IMR-90 (cell line): ENCODE measurements around the gene PRELID2. TPM values are rescaled to one million over a fixed set of nuclear protein-coding genes. Genes with fewer than 3 reads are reported as not detected.

Experiments used
- ATAC-seq: fragments of 200-7000 bp; cut with Tn5 transposase; 2 replicates; pipeline ENCODE4 v1.9.1; 2020; ENCODE audit warnings: low read depth, mild to moderate bottlenecking, moderate library complexity
- BruUV-seq: library from RNA; stranded (reverse); fragments of 400-500 nt; replicated peaks from 2 replicates; lab custom pipeline; 2021; lab: Mats Ljungman, UMichigan
- CTCF ChIA-PET: fragments of 300-600 bp; formaldehyde crosslinking; extraction: SDS; loops from one replicate; lab custom pipeline; 2021; ENCODE audit warnings: antibody characterized with exemption; lab: Yijun Ruan, JAX
- POLR2A ChIA-PET: fragments of 300-600 bp; sonication (Branson Sonifier 250); formaldehyde crosslinking; loops from one replicate; lab custom pipeline; 2022; ENCODE audit warnings: antibody characterized with exemption; ENCODE audit not compliant: unreplicated experiment; lab: Charles Lee
- DNase-seq: peaks from one replicate; pipeline ENCODE4 v3.0.0; 2013
- H2AFZ ChIP-seq: replicated peaks from 2 replicates; pipeline ENCODE3; 2013; ENCODE audit warnings: low read length, mild to moderate bottlenecking; ENCODE audit not compliant: poor library complexity
- H2AK5ac ChIP-seq: 2 replicates; pipeline ENCODE4 v1.6.1; 2013; ENCODE audit warnings: low read depth, low read length, inconsistent platforms
- H2AK9ac ChIP-seq: replicated peaks from 2 replicates; pipeline ENCODE3; 2013; ENCODE audit warnings: mild to moderate bottlenecking, low read depth, low read length, moderate library complexity; ENCODE audit not compliant: poor library complexity
- H2BK120ac ChIP-seq: 2 replicates; pipeline ENCODE4 v1.6.1; 2013; ENCODE audit warnings: low read depth, low read length, inconsistent platforms
- H2BK15ac ChIP-seq: 3 replicates; pipeline ENCODE4 v1.6.1; 2013; ENCODE audit warnings: low read depth, low read length, inconsistent platforms
- H2BK20ac ChIP-seq: 2 replicates; pipeline ENCODE4 v1.6.1; 2013; ENCODE audit warnings: low read depth, mild to moderate bottlenecking, inconsistent platforms, low read length, moderate library complexity
- H2BK5ac ChIP-seq: 2 replicates; pipeline ENCODE4 v1.6.1; 2013; ENCODE audit warnings: mild to moderate bottlenecking, low read depth, low read length, inconsistent platforms; ENCODE audit not compliant: poor library complexity, severe bottlenecking
- H3K14ac ChIP-seq: replicated peaks from 2 replicates; pipeline ENCODE4 v1.6.1; 2013; ENCODE audit warnings: low read depth, low read length, inconsistent platforms
- H3K18ac ChIP-seq: 2 replicates; pipeline ENCODE4 v1.6.1; 2013; ENCODE audit warnings: low read depth, low read length, control low read depth
- H3K23ac ChIP-seq: 2 replicates; pipeline ENCODE4 v1.6.1; 2013; ENCODE audit warnings: low read depth, low read length, inconsistent platforms
- H3K27ac ChIP-seq: 2 replicates; pipeline ENCODE4 v1.5.1; 2013; ENCODE audit warnings: mild to moderate bottlenecking, control low read depth, low read length; ENCODE audit not compliant: insufficient read depth
- H3K27me3 ChIP-seq: 2 replicates; pipeline ENCODE4 v1.6.1; 2013; ENCODE audit warnings: low read length; ENCODE audit not compliant: control insufficient read depth, insufficient read depth
- H3K36me3 ChIP-seq: 2 replicates; pipeline ENCODE4 v1.6.1; 2013; ENCODE audit warnings: low read length, mixed read lengths; ENCODE audit not compliant: control insufficient read depth, insufficient read depth
- H3K4ac ChIP-seq: 2 replicates; pipeline ENCODE4 v1.6.1; 2013; ENCODE audit warnings: low read depth, low read length, inconsistent platforms
- H3K4me1 ChIP-seq: 2 replicates; pipeline ENCODE4 v1.6.1; 2013; ENCODE audit warnings: low read length, mixed read lengths; ENCODE audit not compliant: control insufficient read depth, insufficient read depth
- H3K4me2 ChIP-seq: 2 replicates; pipeline ENCODE4 v1.6.1; 2013; ENCODE audit warnings: low read depth, mild to moderate bottlenecking, control low read depth, low read length, moderate library complexity
- H3K4me3 ChIP-seq: 2 replicates; pipeline ENCODE4 v1.5.1; 2013; ENCODE audit warnings: low read depth, mild to moderate bottlenecking, control low read depth, low read length, moderate library complexity; ENCODE audit not compliant: insufficient read depth
- H3K56ac ChIP-seq: 2 replicates; pipeline ENCODE4 v1.6.1; 2013; ENCODE audit warnings: low read length, inconsistent platforms; ENCODE audit not compliant: insufficient read depth; ENCODE audit errors: extremely low read depth
- H3K79me1 ChIP-seq, 2 experiments: 2 replicates each; pipeline ENCODE4 v1.6.1; 2013; ENCODE audit warnings: low read length in 2 of 2, inconsistent platforms in 1 of 2, low read depth in 1 of 2
- H3K9ac ChIP-seq: 2 replicates; pipeline ENCODE4 v1.6.1; 2013; ENCODE audit warnings: low read depth, low read length, control low read depth
- H3K9me1 ChIP-seq: 2 replicates; pipeline ENCODE4 v1.6.1; 2013; ENCODE audit warnings: low read length, inconsistent platforms; ENCODE audit not compliant: insufficient read depth
- H3K9me3 ChIP-seq: 2 replicates; pipeline ENCODE4 v1.6.1; 2013; ENCODE audit warnings: low read length; ENCODE audit not compliant: control insufficient read depth, insufficient read depth
- H4K20me1 ChIP-seq: 2 replicates; pipeline ENCODE4 v1.6.1; 2013; ENCODE audit warnings: low read length, inconsistent platforms; ENCODE audit not compliant: insufficient read depth
- H4K5ac ChIP-seq: 2 replicates; pipeline ENCODE4 v1.6.1; 2013; ENCODE audit warnings: mild to moderate bottlenecking, low read depth, low read length, control low read depth
- H4K8ac ChIP-seq, 2 experiments: 2 replicates each; pipeline ENCODE4 v1.6.1; 2013; ENCODE audit warnings: low read depth in 2 of 2, low read length in 2 of 2, control low read depth in 1 of 2, inconsistent platforms in 1 of 2
- H4K91ac ChIP-seq: 2 replicates; pipeline ENCODE4 v1.6.1; 2013; ENCODE audit warnings: low read depth, low read length, inconsistent platforms; ENCODE audit not compliant: insufficient read depth
- BHLHE40 ChIP-seq: fragments of 150-350 bp; IDR thresholded peaks from 2 replicates; pipeline ENCODE4 v1.6.1; 2016; ENCODE audit warnings: mild to moderate bottlenecking, low read depth, low read length
- CHD1 ChIP-seq: IDR thresholded peaks from 2 replicates; pipeline ENCODE4 v1.6.1; 2012; ENCODE audit warnings: low read depth, low read length, improper control_type of control experiment
- CTCF ChIP-seq: conservative IDR thresholded peaks from 2 replicates; pipeline ENCODE4 v1.5.1; 2012; ENCODE audit warnings: mild to moderate bottlenecking, low read depth, low read length, improper control_type of control experiment
- ELK1 ChIP-seq: fragments of 150-350 bp; IDR thresholded peaks from 2 replicates; pipeline ENCODE4 v1.6.1; 2016; ENCODE audit warnings: low read depth, mild to moderate bottlenecking, low read length, moderate library complexity, borderline replicate concordance
- FOS ChIP-seq: fragments of 150-350 bp; IDR thresholded peaks from 2 replicates; pipeline ENCODE4 v1.6.1; 2016; ENCODE audit warnings: low read depth, low read length
- MAFK ChIP-seq: IDR thresholded peaks from 2 replicates; pipeline ENCODE4 v1.6.1; 2012; ENCODE audit warnings: low read depth, low read length, improper control_type of control experiment
- MAZ ChIP-seq: IDR thresholded peaks from 2 replicates; pipeline ENCODE4 v1.6.1; 2012; ENCODE audit warnings: low read depth, mild to moderate bottlenecking, low read length, improper control_type of control experiment, moderate library complexity, borderline replicate concordance
- MXI1 ChIP-seq: IDR thresholded peaks from 2 replicates; pipeline ENCODE4 v1.6.1; 2012; ENCODE audit warnings: low read depth, mild to moderate bottlenecking, low read length, moderate library complexity, borderline replicate concordance
- NFE2L2 ChIP-seq: fragments of 150-350 bp; IDR thresholded peaks from 2 replicates; pipeline ENCODE4 v1.6.1; 2016; ENCODE audit warnings: low read depth, mild to moderate bottlenecking, low read length
- POLR2A ChIP-seq: IDR thresholded peaks from 2 replicates; pipeline ENCODE4 v1.6.1; 2012; ENCODE audit warnings: mild to moderate bottlenecking, low read depth, low read length
- RAD21 ChIP-seq: IDR thresholded peaks from 2 replicates; pipeline ENCODE4 v1.6.1; 2012; ENCODE audit warnings: low read length, improper control_type of control experiment
- RCOR1 ChIP-seq: IDR thresholded peaks from 2 replicates; pipeline ENCODE4 v1.6.1; 2012; ENCODE audit warnings: mild to moderate bottlenecking, low read length, improper control_type of control experiment; ENCODE audit not compliant: insufficient replicate concordance
- RFX5 ChIP-seq: IDR thresholded peaks from 2 replicates; pipeline ENCODE4 v1.8.0; 2012; ENCODE audit warnings: low read depth, mild to moderate bottlenecking, low read length, moderate library complexity
- SMC3 ChIP-seq: fragments of 150-350 bp; IDR thresholded peaks from 2 replicates; pipeline ENCODE4 v1.6.1; 2016; ENCODE audit warnings: low read depth, mild to moderate bottlenecking, antibody characterized with exemption, low read length, moderate library complexity
- USF2 ChIP-seq: fragments of 150-350 bp; IDR thresholded peaks from 2 replicates; pipeline ENCODE4 v1.6.1; 2017; ENCODE audit warnings: mild to moderate bottlenecking, antibody characterized with exemption, low read length, low read depth
- WGBS, 2 experiments: methylation state at CpG; one replicate each; pipeline versions ENCODE4 v1.1.5 to v1.1.7; 2013; ENCODE audit warnings: missing lambda C conversion rate in 2 of 2; ENCODE audit not compliant: insufficient read length in 1 of 2; ENCODE audit errors: extremely low coverage in 2 of 2; 5-methylcytosine and 5-hydroxymethylcytosine counted together
- dilution Hi-C: fragments of 300-500 bp; cut with HindIII; formaldehyde crosslinking; loops from one replicate; pipeline ENCODE4 v1.14.3; 2018; ENCODE audit warnings: low sequenced_read_pairs; ENCODE audit not compliant: unreplicated experiment
- in situ Hi-C: fragments of 300-500 bp; cut with MboI; formaldehyde crosslinking; loops from 3 replicates; pipeline ENCODE4 v1.14.3; 2019; ENCODE audit warnings: low sequenced_read_pairs, inconsistent platforms, mixed read lengths
- intact Hi-C: fragments of 100-400 bp; cut with micrococcal nuclease; formaldehyde crosslinking; loops from 2 replicates; pipeline ENCODE4 v1.10.0; 2022
- polyA plus RNA-seq, 3 experiments: library from polyadenylated mRNA; depleted of rRNA; stranded (reverse); fragments of >200 nt; gene quantifications; 2 replicates each; pipeline ENCODE4 v1.2.3, GENCODE V29; 2012; ENCODE audit warnings: low replicate concordance in 1 of 3
- total RNA-seq: library from RNA; depleted of rRNA; stranded (reverse); fragments of >200 nt; gene quantifications from 2 replicates; pipeline ENCODE4 v1.2.3, GENCODE V29; 2012

PRELID2 gene
- total and polyA plus RNA-seq, 2 of the 4 experiments (the other 2 are of a cell fraction), result 4.9 to 8.6 TPM

GRCh38 chr5:145853781-145854376 lies 18.7 kb upstream of the PRELID2 start:
- intact Hi-C loops, result no loop called here
- Histone ChIP-seq H3K4me2 (no peak overlapping the region), H3K9ac (no peak overlapping the region), H4K5ac (no peak overlapping the region), H3K9me1 (peaks cover 8% of the 10 kb centered on the region), H3K36me3 (no peaks in the 10 kb centered on the region), H4K8ac (no peak overlapping the region), H3K4ac (no peak overlapping the region), H3K27me3 (no peaks in the 10 kb centered on the region), H2AFZ (no peak overlapping the region), H3K79me1 (no peaks in the 10 kb centered on the region), H3K27ac (no peak overlapping the region), H3K18ac (no peak overlapping the region), H2BK5ac (no peak overlapping the region), H2BK20ac (no peak overlapping the region), H3K23ac (no peak overlapping the region), H3K4me1 (peaks cover 10% of the 10 kb centered on the region), H3K14ac (no peak overlapping the region), H2BK120ac (no peak overlapping the region), H4K91ac (no peak overlapping the region), H3K4me3 (no peak overlapping the region), H2AK5ac (no peak overlapping the region), H2BK15ac (no peak overlapping the region), H4K20me1 (no peaks in the 10 kb centered on the region), H2AK9ac (no peak overlapping the region), H3K9me3 (no peaks in the 10 kb centered on the region), H3K56ac (no peak overlapping the region)
- in situ Hi-C loops, result no loop called here
- DNase-seq (no peak), ATAC-seq (no peak)
- ChIA-PET CTCF (no interaction called here), POLR2A (interaction anchor here (0.6 kb wide), 1 partner anchor 911 kb away, joined by 3 read pairs; no protein-coding TSS in a partner anchor)
- no CpG with 5 or more reads among the region's 3 CpGs for WGBS, 2 experiments
- dilution Hi-C loops, result no loop called here
- TF ChIP-seq ELK1 (no peak), POLR2A (no peak), RAD21 (no peak), RCOR1 (no peak), MXI1 (no peak), BHLHE40 (no peak), CHD1 (no peak), MAZ (no peak), CTCF (no peak), RFX5 (no peak), NFE2L2 (no peak), SMC3 (no peak), MAFK (no peak), FOS (no peak), USF2 (no peak)
- no TSS peak for BruUV-seq
